Ascending aorta (tissue), 2 donors: ENCODE data around the gene YPEL1. TPM values are rescaled to one million over a fixed set of nuclear protein-coding genes. Genes with fewer than 3 reads are reported as not detected.
"Not testable (repeated sequence)": the region's sequence is repeated elsewhere in the genome, so short reads cannot be mapped to it uniquely, and the experiment has no call there.

Experiments used
- DNase-seq, 2 donors: peaks; one replicate each; pipeline ENCODE4 v3.0.0-alpha.2; 2019; ENCODE audit warnings: low spot score in 2 of 2
- H3K27ac ChIP-seq, 2 donors: fragments of 200-600 bp; sonication (generic); one replicate each; pipeline ENCODE4 v1.5.1; 2016 to 2017; ENCODE audit warnings: mild to moderate bottlenecking in 1 of 2
- H3K27me3 ChIP-seq: fragments of 200-600 bp; sonication (generic); one replicate; pipeline ENCODE4 v1.5.1; 2017
- H3K36me3 ChIP-seq, 2 donors: fragments of 200-600 bp; sonication (generic); one replicate each; pipeline ENCODE4 v1.5.1; 2016
- H3K4me1 ChIP-seq, 2 donors: fragments of 200-600 bp; sonication (generic); one replicate each; pipeline ENCODE4 v1.5.1; 2016 to 2017; ENCODE audit warnings: mild to moderate bottlenecking in 1 of 2
- H3K4me3 ChIP-seq, 2 donors: fragments of 200-600 bp; sonication (generic); one replicate each; pipeline ENCODE4 v1.5.1; 2016 to 2017; ENCODE audit warnings: mild to moderate bottlenecking in 1 of 2
- H3K9me3 ChIP-seq, 2 donors: fragments of 200-600 bp; sonication (generic); one replicate each; pipeline ENCODE4 v1.5.1; 2016
- CTCF ChIP-seq, 3 experiments: fragments of 200-600 bp in 2 of 3; fragments of 450-650 bp in 1 of 3; sonication (generic) in 2 of 3; IDR thresholded peaks; one replicate each; pipeline ENCODE4 v1.5.1; 2016 to 2019; ENCODE audit warnings: antibody characterized with exemption in 3 of 3, mild to moderate bottlenecking in 1 of 3, moderate library complexity in 1 of 3
- intact Hi-C: fragments of 100-400 bp; cut with DNase I; formaldehyde crosslinking; loops from one replicate; pipeline ENCODE4 v1.15.1; 2023
- total RNA-seq: library from RNA; depleted of rRNA; stranded (reverse); fragments of >200 nt; gene quantifications from one replicate; pipeline ENCODE4 v1.1.0, GENCODE V29; 2016

Gene YPEL1
- total RNA-seq, 1 donor from 2014 or later = 1.1 TPM

DNA sequence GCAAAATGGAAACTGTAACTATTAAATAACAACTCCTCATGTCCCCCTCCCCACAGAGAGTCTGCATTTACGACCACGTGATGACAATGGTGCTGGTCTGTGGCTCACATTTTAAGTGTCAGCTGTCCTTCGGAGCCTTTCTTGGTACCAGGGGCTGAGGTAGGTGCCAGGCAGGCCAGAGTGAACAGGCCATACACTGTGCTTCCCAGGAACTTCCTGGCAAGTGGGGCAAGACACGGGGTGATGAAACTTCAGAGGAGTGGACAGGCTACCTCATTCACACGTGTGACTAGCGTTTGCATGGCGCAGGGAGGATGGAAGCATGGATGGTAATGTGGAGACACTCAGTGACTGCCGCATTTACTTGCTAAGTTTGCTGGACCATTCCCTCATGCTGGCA lies 10.4 kb upstream of the YPEL1 start:
- DNase-seq = no peak
- no peak for TF ChIP-seq CTCF (IDR thresholded peaks at IDR 0.05)
- Histone ChIP-seq H3K4me3 (no peak overlapping the region), H3K27me3 (no peaks in the 10 kb centered on the region), H3K36me3 (no peaks in the 10 kb centered on the region), H3K9me3 (no peaks in the 10 kb centered on the region), H3K4me1 (no peaks in the 10 kb centered on the region), H3K27ac (no peak overlapping the region)
- intact Hi-C loops = no loop called here

- intact Hi-C loops, H3K4me1 ChIP-seq, H3K27ac ChIP-seq, H3K27me3 ChIP-seq, DNase-seq, H3K9me3 ChIP-seq, H3K4me3 ChIP-seq, H3K36me3 ChIP-seq: not testable (repeated sequence)
Observed at GRCh38 chr22:21744917-21745316, 9.3 kb upstream of the YPEL1 start.

DNA sequence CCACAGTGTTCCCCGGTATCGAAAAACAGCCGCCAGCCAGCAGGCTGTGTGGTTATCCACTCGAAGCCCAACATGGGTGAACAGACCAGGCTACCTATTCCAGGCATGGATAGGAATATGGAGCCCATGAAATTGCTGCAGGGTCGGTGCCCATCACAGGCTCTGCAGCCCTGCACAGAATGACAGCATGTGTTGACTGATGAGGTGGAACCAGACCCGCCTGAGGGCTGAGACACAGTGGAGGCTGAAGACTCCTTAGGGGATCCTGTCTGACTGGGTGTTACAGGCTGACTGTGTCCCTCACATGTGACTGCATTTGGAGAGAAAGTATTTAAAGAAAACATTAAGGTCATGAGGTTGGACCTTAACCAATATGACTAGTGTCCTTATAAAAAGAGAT lies 6.2 kb upstream of the YPEL1 start:
- no peaks in the 10 kb centered on the region for H3K36me3 ChIP-seq
- H3K4me1 ChIP-seq = no peaks in the 10 kb centered on the region
- H3K9me3 ChIP-seq = no peaks in the 10 kb centered on the region
- intact Hi-C loops = no loop called here
- no peak for TF ChIP-seq CTCF (IDR thresholded peaks at IDR 0.05)
- no peak overlapping the region for H3K27ac ChIP-seq
- no peak for DNase-seq
- no peak overlapping the region for H3K4me3 ChIP-seq
- no peaks in the 10 kb centered on the region for H3K27me3 ChIP-seq

DNA sequence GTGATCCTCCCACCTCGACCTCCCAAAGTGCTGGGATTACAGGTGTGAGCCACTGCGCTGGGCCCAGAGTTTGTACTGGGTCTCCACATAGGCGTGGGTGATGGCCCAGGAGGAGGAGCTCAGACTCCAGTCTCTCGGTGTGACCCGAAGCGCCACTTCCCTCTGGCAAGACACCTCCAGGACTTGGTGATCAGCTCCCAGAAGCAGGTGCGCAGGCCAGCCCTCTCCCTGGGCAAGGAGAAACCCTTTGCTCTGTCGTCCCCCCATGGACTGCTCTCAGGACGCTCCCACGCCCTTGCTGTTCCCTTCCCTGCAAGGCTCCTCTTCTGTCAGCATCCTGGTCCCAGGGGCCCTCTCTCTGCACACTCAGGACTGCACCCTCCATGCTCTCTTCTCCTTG lies 5.5 kb upstream of the YPEL1 start:
- intact Hi-C loops = no loop called here
- DNase-seq = no peak
- H3K4me3 ChIP-seq = no peak overlapping the region
- no peaks in the 10 kb centered on the region for H3K9me3 ChIP-seq
- no peak for TF ChIP-seq CTCF (IDR thresholded peaks at IDR 0.05)
- no peaks in the 10 kb centered on the region for H3K36me3 ChIP-seq
- no peaks in the 10 kb centered on the region for H3K27me3 ChIP-seq
- peaks cover 0 to 4% of the 10 kb centered on the region in 2 donors for H3K4me1 ChIP-seq
- H3K27ac ChIP-seq = no peak overlapping the region

GRCh38 chr22:21739828-21740377 lies 4.3 kb upstream of the YPEL1 start:
- no peak overlapping the region for H3K4me3 ChIP-seq
- intact Hi-C loops = loop anchor here (5.0 kb wide), 2 partner anchors 73 to 127 kb away; partner anchors contain the start of genes MAPK1 and PPIL2

GRCh38 chr22:21738966-21739365 lies 3.4 kb upstream of the YPEL1 start:
- no peak overlapping the region for H3K4me3 ChIP-seq
- no peaks in the 10 kb centered on the region for H3K27me3 ChIP-seq
- H3K9me3 ChIP-seq = no peaks in the 10 kb centered on the region
- peaks cover 0 to 7% of the 10 kb centered on the region in 2 donors for H3K4me1 ChIP-seq
- H3K36me3 ChIP-seq = no peaks in the 10 kb centered on the region
- no peak for DNase-seq
- no peak for TF ChIP-seq CTCF (IDR thresholded peaks at IDR 0.05)
- no peak overlapping the region for H3K27ac ChIP-seq
- intact Hi-C loops = loop anchor here (5.0 kb wide), 2 partner anchors 72 to 128 kb away; partner anchors contain the start of genes MAPK1 and PPIL2

More at GRCh38 chr22:21739828-21740377, 4.3 kb upstream of the YPEL1 start:
- Histone ChIP-seq H3K36me3 (no peaks in the 10 kb centered on the region), H3K27ac (no peak overlapping the region), H3K4me1 (peaks cover 0 to 5% of the 10 kb centered on the region in 2 donors), H3K9me3 (no peaks in the 10 kb centered on the region), H3K27me3 (no peaks in the 10 kb centered on the region)
- no peak for DNase-seq
- no peak for TF ChIP-seq CTCF (IDR thresholded peaks at IDR 0.05)
